ENCODE results near the gene SMCHD1. TPM values are rescaled to one million over a fixed set of nuclear protein-coding genes. Genes with fewer than 3 reads are reported as not detected.
"Not testable (repeated sequence)": the region's sequence is repeated elsewhere in the genome, so short reads cannot be mapped to it uniquely, and the experiment has no call there.

The SMCHD1 gene
- polyA plus RNA-seq, 4 donors: 11.2 to 37.7 (median 14.3) TPM

- peak; percentile 92 for FAIRE-seq
- not testable (repeated sequence) for H3K4me3 ChIP-seq (ENCODE audit: low read depth in 1 of 3, low read length in 3 of 3); H3K9me3 ChIP-seq (ENCODE audit: control insufficient read depth in 2 of 2, insufficient read depth in 1 of 2, low read depth in 1 of 2, low read length in 1 of 2); H3K27ac ChIP-seq (ENCODE audit: low read depth in 1 of 3, low read length in 2 of 3); H3K4me1 ChIP-seq (ENCODE audit: control insufficient read depth in 3 of 3, insufficient read depth in 2 of 3, low read depth in 1 of 3, low read length in 2 of 3); DNase-seq; H3K27me3 ChIP-seq (ENCODE audit: control insufficient read depth in 3 of 3, insufficient read depth in 3 of 3, low read length in 3 of 3)
- H3K36me3 ChIP-seq (ENCODE audit: control insufficient read depth in 3 of 3, insufficient read depth in 2 of 3, low read depth in 1 of 3, low read length in 3 of 3): peaks cover 11 to 17% (median 16%) of the 10 kb centered on the region in 3 donors
- WGBS, 3 donors: 97 to 99% (median 97%) methylated on average over 3 of the region's 3 CpGs
Observed at GRCh38 chr18:2740082-2740481, 84.6 kb downstream of the SMCHD1 start.

GRCh38 chr18:2746274-2746673 lies 90.7 kb downstream of the SMCHD1 start:
- H3K9me3 ChIP-seq (ENCODE audit: control insufficient read depth in 2 of 2, insufficient read depth in 1 of 2, low read depth in 1 of 2, low read length in 1 of 2): no peaks in the 10 kb centered on the region
- no peak for DNase-seq
- H3K27ac ChIP-seq (ENCODE audit: low read depth in 1 of 3, low read length in 2 of 3): no peak overlapping the region
- peaks cover 7 to 16% (median 12%) of the 10 kb centered on the region in 3 donors for H3K36me3 ChIP-seq (ENCODE audit: control insufficient read depth in 3 of 3, insufficient read depth in 2 of 3, low read depth in 1 of 3, low read length in 3 of 3)
- no peaks in the 10 kb centered on the region for H3K27me3 ChIP-seq (ENCODE audit: control insufficient read depth in 3 of 3, insufficient read depth in 3 of 3, low read length in 3 of 3)
- H3K4me3 ChIP-seq (ENCODE audit: low read depth in 1 of 3, low read length in 3 of 3): no peak overlapping the region
- H3K4me1 ChIP-seq (ENCODE audit: control insufficient read depth in 3 of 3, insufficient read depth in 2 of 3, low read depth in 1 of 3, low read length in 2 of 3): no peaks in the 10 kb centered on the region
- no peak for FAIRE-seq

DNA sequence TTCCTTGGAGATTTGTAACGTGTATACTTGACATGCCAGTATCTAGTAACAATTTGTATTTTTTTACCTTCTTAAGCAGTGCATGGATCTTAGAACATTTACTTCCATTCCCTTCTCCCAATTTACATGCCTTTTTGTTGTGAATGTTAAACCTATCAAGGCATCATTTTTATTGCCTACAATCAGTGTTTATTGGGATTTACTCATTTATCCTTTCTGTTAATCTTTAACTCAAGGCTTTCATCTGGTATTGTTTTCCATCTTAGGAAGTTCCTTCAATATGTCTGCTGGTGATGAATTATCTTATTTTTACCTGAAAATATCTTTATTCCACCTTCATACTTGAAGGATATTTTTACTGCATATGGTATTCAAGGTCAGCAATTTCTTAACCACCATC lies 102.8 kb downstream of the SMCHD1 start:
- H3K4me1 ChIP-seq (ENCODE audit: control insufficient read depth in 3 of 3, insufficient read depth in 2 of 3, low read depth in 1 of 3, low read length in 2 of 3): no peaks in the 10 kb centered on the region
- no peaks in the 10 kb centered on the region for H3K9me3 ChIP-seq (ENCODE audit: control insufficient read depth in 2 of 2, insufficient read depth in 1 of 2, low read depth in 1 of 2, low read length in 1 of 2)
- H3K4me3 ChIP-seq (ENCODE audit: low read depth in 1 of 3, low read length in 3 of 3): no peak overlapping the region
- WGBS, 3 donors: 10 to 55% (median 32%) methylated on average over 1 of the region's 1 CpG
- no peak for FAIRE-seq
- no peaks in the 10 kb centered on the region for H3K27me3 ChIP-seq (ENCODE audit: control insufficient read depth in 3 of 3, insufficient read depth in 3 of 3, low read length in 3 of 3)
- peak; percentile 28 to 38 for DNase-seq
- H3K36me3 ChIP-seq (ENCODE audit: control insufficient read depth in 3 of 3, insufficient read depth in 2 of 3, low read depth in 1 of 3, low read length in 3 of 3): peaks cover 5 to 25% (median 12%) of the 10 kb centered on the region in 3 donors
- H3K27ac ChIP-seq (ENCODE audit: low read depth in 1 of 3, low read length in 2 of 3): no peak overlapping the region

DNA sequence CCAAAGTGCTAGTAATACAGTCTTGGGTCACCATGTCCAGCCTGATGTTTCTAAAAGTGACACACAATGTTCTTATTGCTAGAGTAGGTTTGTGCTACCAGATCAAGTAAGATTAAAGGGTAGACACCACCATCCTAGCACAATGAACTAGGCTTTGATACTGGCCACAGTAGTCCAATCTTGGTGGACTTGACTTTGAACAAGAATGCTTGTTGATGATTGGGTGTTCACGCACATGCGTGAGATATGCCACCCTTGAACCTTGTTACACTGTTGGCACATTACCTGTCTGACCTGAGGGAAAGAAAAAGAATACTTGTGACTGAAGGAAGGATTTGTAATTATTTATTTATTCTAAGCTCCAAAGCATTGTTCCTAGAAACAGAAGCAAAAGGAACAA lies 119.1 kb downstream of the SMCHD1 start:
- 78 to 95% (median 84%) methylated on average over 2 of the region's 2 CpGs for WGBS, 3 donors
- no peak for FAIRE-seq

GRCh38 chr18:2776601-2777000 lies 121.1 kb downstream of the SMCHD1 start:
- no peak for FAIRE-seq
- WGBS, 3 donors: 89 to 96% (median 94%) methylated on average over 3 of the region's 3 CpGs
- no peaks in the 10 kb centered on the region for H3K9me3 ChIP-seq (ENCODE audit: control insufficient read depth in 2 of 2, insufficient read depth in 1 of 2, low read depth in 1 of 2, low read length in 1 of 2)
- H3K4me3 ChIP-seq (ENCODE audit: low read depth in 1 of 3, low read length in 3 of 3): no peak overlapping the region
- H3K27me3 ChIP-seq (ENCODE audit: control insufficient read depth in 3 of 3, insufficient read depth in 3 of 3, low read length in 3 of 3): no peaks in the 10 kb centered on the region
- H3K27ac ChIP-seq (ENCODE audit: low read depth in 1 of 3, low read length in 2 of 3): no peak overlapping the region
- H3K36me3 ChIP-seq (ENCODE audit: control insufficient read depth in 3 of 3, insufficient read depth in 2 of 3, low read depth in 1 of 3, low read length in 3 of 3): peaks cover 15 to 33% (median 27%) of the 10 kb centered on the region in 3 donors
- no peak for DNase-seq
- H3K4me1 ChIP-seq (ENCODE audit: control insufficient read depth in 3 of 3, insufficient read depth in 2 of 3, low read depth in 1 of 3, low read length in 2 of 3): no peaks in the 10 kb centered on the region

More for the DNA sequence above, 119.1 kb downstream of the SMCHD1 start:
- no peaks in the 10 kb centered on the region for H3K9me3 ChIP-seq (ENCODE audit: control insufficient read depth in 2 of 2, insufficient read depth in 1 of 2, low read depth in 1 of 2, low read length in 1 of 2)
- H3K4me3 ChIP-seq (ENCODE audit: low read depth in 1 of 3, low read length in 3 of 3): no peak overlapping the region
- no peaks in the 10 kb centered on the region for H3K27me3 ChIP-seq (ENCODE audit: control insufficient read depth in 3 of 3, insufficient read depth in 3 of 3, low read length in 3 of 3)
- DNase-seq: peak in 1 of 2 donors; percentile 65
- no peaks in the 10 kb centered on the region for H3K4me1 ChIP-seq (ENCODE audit: control insufficient read depth in 3 of 3, insufficient read depth in 2 of 3, low read depth in 1 of 3, low read length in 2 of 3)
- no peak overlapping the region for H3K27ac ChIP-seq (ENCODE audit: low read depth in 1 of 3, low read length in 2 of 3)
- peaks cover 9 to 30% (median 27%) of the 10 kb centered on the region in 3 donors for H3K36me3 ChIP-seq (ENCODE audit: control insufficient read depth in 3 of 3, insufficient read depth in 2 of 3, low read depth in 1 of 3, low read length in 3 of 3)

- DNase-seq: no peak
- H3K36me3 ChIP-seq (ENCODE audit: control insufficient read depth in 3 of 3, insufficient read depth in 2 of 3, low read depth in 1 of 3, low read length in 3 of 3): peaks cover 15 to 33% (median 27%) of the 10 kb centered on the region in 3 donors
- no peak for FAIRE-seq
- no peaks in the 10 kb centered on the region for H3K9me3 ChIP-seq (ENCODE audit: control insufficient read depth in 2 of 2, insufficient read depth in 1 of 2, low read depth in 1 of 2, low read length in 1 of 2)
- H3K4me1 ChIP-seq (ENCODE audit: control insufficient read depth in 3 of 3, insufficient read depth in 2 of 3, low read depth in 1 of 3, low read length in 2 of 3): no peaks in the 10 kb centered on the region
- H3K27me3 ChIP-seq (ENCODE audit: control insufficient read depth in 3 of 3, insufficient read depth in 3 of 3, low read length in 3 of 3): no peaks in the 10 kb centered on the region
- H3K27ac ChIP-seq (ENCODE audit: low read depth in 1 of 3, low read length in 2 of 3): no peak overlapping the region
- no peak overlapping the region for H3K4me3 ChIP-seq (ENCODE audit: low read depth in 1 of 3, low read length in 3 of 3)
Observed at GRCh38 chr18:2777241-2777640, 121.7 kb downstream of the SMCHD1 start.

DNA sequence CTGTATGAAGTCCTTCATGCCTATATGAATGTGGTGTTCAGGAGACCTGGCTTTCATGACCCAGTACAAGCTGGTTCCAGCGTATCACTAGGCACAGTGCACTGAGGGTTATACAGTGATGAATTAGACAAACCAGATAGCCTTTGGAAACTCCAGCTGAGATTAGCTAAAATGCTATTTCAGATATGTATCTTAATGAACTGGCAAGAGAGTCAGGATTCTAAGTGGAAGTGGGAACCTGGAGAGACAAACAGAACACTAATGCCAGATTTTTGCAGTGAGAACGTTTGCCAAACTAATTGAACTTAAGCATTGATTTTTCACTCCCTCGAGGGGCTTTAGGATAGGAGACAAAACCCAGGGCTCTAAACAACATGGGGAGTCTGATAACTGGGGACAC lies 125.2 kb downstream of the SMCHD1 start:
- no peak for DNase-seq
- Histone ChIP-seq H3K4me1 (ENCODE audit: control insufficient read depth in 3 of 3, insufficient read depth in 2 of 3, low read depth in 1 of 3, low read length in 2 of 3) (no peaks in the 10 kb centered on the region), H3K4me3 (ENCODE audit: low read depth in 1 of 3, low read length in 3 of 3) (no peak overlapping the region), H3K36me3 (ENCODE audit: control insufficient read depth in 3 of 3, insufficient read depth in 2 of 3, low read depth in 1 of 3, low read length in 3 of 3) (peaks cover 12 to 29% (median 14%) of the 10 kb centered on the region in 3 donors), H3K27ac (ENCODE audit: low read depth in 1 of 3, low read length in 2 of 3) (no peak overlapping the region), H3K27me3 (ENCODE audit: control insufficient read depth in 3 of 3, insufficient read depth in 3 of 3, low read length in 3 of 3) (no peaks in the 10 kb centered on the region), H3K9me3 (ENCODE audit: control insufficient read depth in 2 of 2, insufficient read depth in 1 of 2, low read depth in 1 of 2, low read length in 1 of 2) (no peaks in the 10 kb centered on the region)
- FAIRE-seq: no peak
- WGBS, 3 donors: 79 to 94% (median 82%) methylated on average over 3 of the region's 3 CpGs

DNA sequence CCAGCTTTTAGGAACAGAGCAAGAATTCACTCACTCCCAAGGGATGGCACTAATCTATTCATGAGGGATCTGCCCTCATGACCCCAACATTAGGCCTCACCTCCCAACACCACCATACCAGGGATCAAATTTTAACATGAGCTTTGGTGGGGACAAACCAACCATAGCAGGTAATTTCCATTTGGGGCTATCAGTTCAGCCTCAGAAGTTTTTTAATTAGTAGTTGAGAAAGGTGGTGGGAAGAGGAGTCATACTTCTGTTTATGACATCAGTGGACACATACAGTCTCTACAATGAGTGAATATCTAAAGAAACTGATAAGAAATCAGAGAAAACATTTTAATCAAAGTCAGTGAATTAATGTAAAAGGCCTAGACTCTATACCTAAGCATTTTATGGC lies 131.7 kb downstream of the SMCHD1 start:
- H3K4me3 ChIP-seq (ENCODE audit: low read depth in 1 of 3, low read length in 3 of 3): no peak overlapping the region
- DNase-seq (no peak), FAIRE-seq (no peak)
- H3K27ac ChIP-seq (ENCODE audit: low read depth in 1 of 3, low read length in 2 of 3): no peak overlapping the region
- no peaks in the 10 kb centered on the region for H3K9me3 ChIP-seq (ENCODE audit: control insufficient read depth in 2 of 2, insufficient read depth in 1 of 2, low read depth in 1 of 2, low read length in 1 of 2)
- H3K27me3 ChIP-seq (ENCODE audit: control insufficient read depth in 3 of 3, insufficient read depth in 3 of 3, low read length in 3 of 3): no peaks in the 10 kb centered on the region
- peaks cover 10 to 35% (median 15%) of the 10 kb centered on the region in 3 donors for H3K36me3 ChIP-seq (ENCODE audit: control insufficient read depth in 3 of 3, insufficient read depth in 2 of 3, low read depth in 1 of 3, low read length in 3 of 3)
- no peaks in the 10 kb centered on the region for H3K4me1 ChIP-seq (ENCODE audit: control insufficient read depth in 3 of 3, insufficient read depth in 2 of 3, low read depth in 1 of 3, low read length in 2 of 3)

- H3K36me3 ChIP-seq (ENCODE audit: control insufficient read depth in 3 of 3, insufficient read depth in 2 of 3, low read depth in 1 of 3, low read length in 3 of 3): peaks cover 8 to 28% (median 17%) of the 10 kb centered on the region in 3 donors
- H3K27me3 ChIP-seq (ENCODE audit: control insufficient read depth in 3 of 3, insufficient read depth in 3 of 3, low read length in 3 of 3): no peaks in the 10 kb centered on the region
- H3K4me1 ChIP-seq (ENCODE audit: control insufficient read depth in 3 of 3, insufficient read depth in 2 of 3, low read depth in 1 of 3, low read length in 2 of 3): no peaks in the 10 kb centered on the region
- DNase-seq (no peak), FAIRE-seq (no peak)
- 96 to 99% (median 99%) methylated on average over 2 of the region's 2 CpGs for WGBS, 3 donors
- no peak overlapping the region for H3K27ac ChIP-seq (ENCODE audit: low read depth in 1 of 3, low read length in 2 of 3)
- H3K9me3 ChIP-seq (ENCODE audit: control insufficient read depth in 2 of 2, insufficient read depth in 1 of 2, low read depth in 1 of 2, low read length in 1 of 2): no peaks in the 10 kb centered on the region
- no peak overlapping the region for H3K4me3 ChIP-seq (ENCODE audit: low read depth in 1 of 3, low read length in 3 of 3)
Observed at GRCh38 chr18:2792395-2792794, 136.9 kb downstream of the SMCHD1 start.
